GM23338 (cell line): Measurements from ENCODE around the gene CRACDL.

Source experiments
- EZH2 ChIP-seq: fragments of 200-600 bp; sonication (generic); IDR thresholded peaks from one replicate; pipeline ENCODE4 v1.8.0; 2017; ENCODE audit warnings: antibody characterized with exemption, mild to moderate bottlenecking, low read depth; ENCODE audit not compliant: unreplicated experiment
- EZH2phosphoT487 ChIP-seq: fragments of 200-600 bp; sonication (generic); IDR thresholded peaks from one replicate; pipeline ENCODE4 v1.8.1; 2018; ENCODE audit warnings: antibody characterized with exemption; ENCODE audit not compliant: unreplicated experiment
- JUNB ChIP-seq: IDR thresholded peaks from one replicate; pipeline ENCODE4 v1.6.1; 2016; ENCODE audit warnings: antibody characterized with exemption; ENCODE audit not compliant: unreplicated experiment
- POLR2AphosphoS5 ChIP-seq: IDR thresholded peaks from 2 replicates; pipeline ENCODE4 v1.6.1; 2016; ENCODE audit warnings: antibody characterized with exemption, low read depth
- TF ChIP-seq, protein P1 (sequence below), 2 experiments: fragments of 200-600 bp in 1 of 2; sonication (generic) in 1 of 2; conservative IDR thresholded peaks; 2 replicates each; pipeline versions ENCODE4 v1.5.1 to v1.6.1; 2016 to 2017; ENCODE audit warnings: antibody characterized with exemption in 2 of 2, low read depth in 2 of 2, mild to moderate bottlenecking in 2 of 2, moderate library complexity in 1 of 2
- TF ChIP-seq, protein P2 (sequence below): IDR thresholded peaks from 2 replicates; pipeline ENCODE4 v1.6.1; 2016; ENCODE audit warnings: antibody characterized with exemption

DNA sequence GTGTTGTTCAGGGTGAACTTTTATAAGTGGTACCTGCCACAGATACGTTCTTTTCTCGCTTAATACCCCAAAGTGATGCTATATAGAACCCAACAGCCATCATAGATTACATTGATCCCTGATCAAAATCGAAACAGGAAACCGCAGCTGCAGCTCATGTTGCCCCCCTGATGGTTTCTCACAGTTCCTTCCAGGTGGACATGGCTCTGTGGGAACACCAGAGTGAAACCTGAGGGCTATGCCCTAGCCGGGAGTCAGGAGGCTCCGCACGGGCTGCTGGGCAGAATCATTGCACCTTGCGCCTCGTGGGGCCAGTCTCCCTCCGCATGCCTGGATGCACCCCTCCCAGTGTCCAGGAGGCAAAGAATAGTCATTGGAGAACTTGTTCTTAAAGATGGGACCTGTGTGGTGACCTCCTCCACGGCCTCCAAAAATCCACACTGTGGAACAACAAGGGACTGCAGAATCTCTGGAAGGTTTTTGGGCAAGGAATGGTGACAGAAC, 61.8 kb downstream of the CRACDL start:
- TF ChIP-seq, protein P1, sequence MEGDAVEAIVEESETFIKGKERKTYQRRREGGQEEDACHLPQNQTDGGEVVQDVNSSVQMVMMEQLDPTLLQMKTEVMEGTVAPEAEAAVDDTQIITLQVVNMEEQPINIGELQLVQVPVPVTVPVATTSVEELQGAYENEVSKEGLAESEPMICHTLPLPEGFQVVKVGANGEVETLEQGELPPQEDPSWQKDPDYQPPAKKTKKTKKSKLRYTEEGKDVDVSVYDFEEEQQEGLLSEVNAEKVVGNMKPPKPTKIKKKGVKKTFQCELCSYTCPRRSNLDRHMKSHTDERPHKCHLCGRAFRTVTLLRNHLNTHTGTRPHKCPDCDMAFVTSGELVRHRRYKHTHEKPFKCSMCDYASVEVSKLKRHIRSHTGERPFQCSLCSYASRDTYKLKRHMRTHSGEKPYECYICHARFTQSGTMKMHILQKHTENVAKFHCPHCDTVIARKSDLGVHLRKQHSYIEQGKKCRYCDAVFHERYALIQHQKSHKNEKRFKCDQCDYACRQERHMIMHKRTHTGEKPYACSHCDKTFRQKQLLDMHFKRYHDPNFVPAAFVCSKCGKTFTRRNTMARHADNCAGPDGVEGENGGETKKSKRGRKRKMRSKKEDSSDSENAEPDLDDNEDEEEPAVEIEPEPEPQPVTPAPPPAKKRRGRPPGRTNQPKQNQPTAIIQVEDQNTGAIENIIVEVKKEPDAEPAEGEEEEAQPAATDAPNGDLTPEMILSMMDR (conservative IDR thresholded peaks at IDR 0.05; ENCODE audit: low read depth in 2 of 2), result no peak
- TF ChIP-seq EZH2 (no peak), JUNB (no peak), POLR2AphosphoS5 (no peak), EZH2phosphoT487 (no peak)
- TF ChIP-seq, protein P2, sequence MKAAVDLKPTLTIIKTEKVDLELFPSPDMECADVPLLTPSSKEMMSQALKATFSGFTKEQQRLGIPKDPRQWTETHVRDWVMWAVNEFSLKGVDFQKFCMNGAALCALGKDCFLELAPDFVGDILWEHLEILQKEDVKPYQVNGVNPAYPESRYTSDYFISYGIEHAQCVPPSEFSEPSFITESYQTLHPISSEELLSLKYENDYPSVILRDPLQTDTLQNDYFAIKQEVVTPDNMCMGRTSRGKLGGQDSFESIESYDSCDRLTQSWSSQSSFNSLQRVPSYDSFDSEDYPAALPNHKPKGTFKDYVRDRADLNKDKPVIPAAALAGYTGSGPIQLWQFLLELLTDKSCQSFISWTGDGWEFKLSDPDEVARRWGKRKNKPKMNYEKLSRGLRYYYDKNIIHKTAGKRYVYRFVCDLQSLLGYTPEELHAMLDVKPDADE, result no peak
